ENCODE results near the gene GALNT7. TPM values are rescaled to one million over a fixed set of nuclear protein-coding genes. Genes with fewer than 3 reads are reported as not detected.
A peak's percentile ranks its signal among the peaks of the same experiment; 100 is the strongest.

Gene GALNT7
- total and polyA plus RNA-seq, 7 donors, result 0.69 to 3.2 (median 1.6) TPM

DNA sequence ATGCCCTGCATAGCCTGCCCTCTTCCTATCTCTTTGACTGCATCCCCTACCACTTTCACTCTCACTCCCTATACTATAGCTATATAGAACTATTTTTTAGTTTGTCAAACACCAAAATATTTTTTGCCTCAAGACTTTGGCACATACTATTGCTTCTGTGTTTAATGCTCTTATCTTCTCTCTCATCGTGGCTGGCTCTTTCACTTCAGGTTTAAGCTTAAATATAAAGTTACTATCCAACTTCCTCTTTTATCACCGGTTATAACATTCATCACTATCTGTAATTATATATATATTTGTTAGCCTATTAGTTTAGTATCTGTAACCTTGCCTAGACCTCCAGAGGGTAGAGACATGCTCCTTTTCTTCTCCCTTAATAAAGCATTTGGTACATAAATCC lies 177.0 kb downstream of the GALNT7 start:
- intact Hi-C loops (cut with DNase I), result no loop called here
- TF ChIP-seq, protein P1, sequence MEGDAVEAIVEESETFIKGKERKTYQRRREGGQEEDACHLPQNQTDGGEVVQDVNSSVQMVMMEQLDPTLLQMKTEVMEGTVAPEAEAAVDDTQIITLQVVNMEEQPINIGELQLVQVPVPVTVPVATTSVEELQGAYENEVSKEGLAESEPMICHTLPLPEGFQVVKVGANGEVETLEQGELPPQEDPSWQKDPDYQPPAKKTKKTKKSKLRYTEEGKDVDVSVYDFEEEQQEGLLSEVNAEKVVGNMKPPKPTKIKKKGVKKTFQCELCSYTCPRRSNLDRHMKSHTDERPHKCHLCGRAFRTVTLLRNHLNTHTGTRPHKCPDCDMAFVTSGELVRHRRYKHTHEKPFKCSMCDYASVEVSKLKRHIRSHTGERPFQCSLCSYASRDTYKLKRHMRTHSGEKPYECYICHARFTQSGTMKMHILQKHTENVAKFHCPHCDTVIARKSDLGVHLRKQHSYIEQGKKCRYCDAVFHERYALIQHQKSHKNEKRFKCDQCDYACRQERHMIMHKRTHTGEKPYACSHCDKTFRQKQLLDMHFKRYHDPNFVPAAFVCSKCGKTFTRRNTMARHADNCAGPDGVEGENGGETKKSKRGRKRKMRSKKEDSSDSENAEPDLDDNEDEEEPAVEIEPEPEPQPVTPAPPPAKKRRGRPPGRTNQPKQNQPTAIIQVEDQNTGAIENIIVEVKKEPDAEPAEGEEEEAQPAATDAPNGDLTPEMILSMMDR (IDR thresholded peaks at IDR 0.05), result no peak
- DNase-seq (no peak), ATAC-seq (no peak)
- no peaks in the 10 kb centered on the region for H3K27me3 ChIP-seq (ENCODE audit: insufficient read depth in 3 of 3, low read length in 2 of 3)
- H3K36me3 ChIP-seq (ENCODE audit: insufficient read depth in 1 of 2, low read depth in 1 of 2), result no peaks in the 10 kb centered on the region
- H3K9me3 ChIP-seq, result no peaks in the 10 kb centered on the region
- no peak overlapping the region for H3K27ac ChIP-seq
- no peak overlapping the region for H3K4me3 ChIP-seq
- no peaks in the 10 kb centered on the region for H3K4me1 ChIP-seq
- WGBS, 3 donors, result 73 to 83% (median 82%) methylated on average over 2 of the region's 2 CpGs

DNA sequence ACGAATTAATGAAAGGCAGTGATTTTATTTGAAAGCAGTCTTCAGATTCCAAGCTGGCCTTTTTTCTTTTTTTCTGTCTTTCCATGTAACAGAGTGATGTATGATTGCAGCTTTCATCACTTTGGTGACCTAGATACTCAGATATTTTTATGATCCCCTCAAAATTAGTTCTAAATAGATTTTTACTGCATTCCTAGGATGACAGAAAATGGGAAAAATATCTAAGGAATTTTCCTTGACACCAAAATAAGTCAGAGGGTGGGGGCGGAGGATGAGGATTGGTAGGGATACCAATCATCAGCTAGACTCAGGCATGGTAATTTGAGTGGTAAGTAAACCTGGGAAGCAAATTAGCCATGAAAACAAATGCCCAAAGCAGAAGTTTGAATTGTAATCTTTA lies 177.5 kb downstream of the GALNT7 start:
- H3K27ac ChIP-seq, result no peak overlapping the region
- ATAC-seq (no peak), DNase-seq (no peak)
- H3K36me3 ChIP-seq (ENCODE audit: insufficient read depth in 1 of 2, low read depth in 1 of 2), result no peaks in the 10 kb centered on the region
- TF ChIP-seq, protein P1 (IDR thresholded peaks at IDR 0.05), result no peak
- WGBS, 3 donors, result 34 to 72% (median 60%) methylated on average over 2 of the region's 2 CpGs
- intact Hi-C loops (cut with DNase I), result no loop called here
- no peak overlapping the region for H3K4me3 ChIP-seq
- H3K9me3 ChIP-seq, result no peaks in the 10 kb centered on the region
- H3K4me1 ChIP-seq, result no peaks in the 10 kb centered on the region
- H3K27me3 ChIP-seq (ENCODE audit: insufficient read depth in 3 of 3, low read length in 2 of 3), result no peaks in the 10 kb centered on the region

DNA sequence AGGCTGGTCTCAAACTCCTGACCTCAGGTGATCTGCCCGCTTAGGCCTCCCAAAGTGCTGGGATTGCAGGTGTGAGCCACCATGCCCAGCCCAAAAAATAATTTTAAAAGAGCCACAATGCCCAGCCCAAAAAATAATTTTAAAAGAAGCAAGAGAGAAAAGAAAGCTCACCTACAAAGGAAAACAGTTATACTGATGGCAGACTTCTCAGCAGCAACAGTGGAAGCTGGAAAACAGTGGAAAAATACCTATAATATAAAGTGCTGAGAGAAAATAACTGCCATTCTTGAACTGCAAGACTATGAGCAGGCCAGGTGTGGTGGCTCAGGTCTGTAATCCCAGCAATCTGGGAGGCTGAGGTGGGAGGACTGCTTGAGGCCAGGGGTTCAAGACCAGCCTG lies 178.9 kb downstream of the GALNT7 start:
- ATAC-seq (no peak), DNase-seq (no peak)
- Histone ChIP-seq H3K36me3 (ENCODE audit: insufficient read depth in 1 of 2, low read depth in 1 of 2) (no peaks in the 10 kb centered on the region), H3K4me1 (no peaks in the 10 kb centered on the region), H3K27me3 (ENCODE audit: insufficient read depth in 3 of 3, low read length in 2 of 3) (no peaks in the 10 kb centered on the region), H3K9me3 (no peaks in the 10 kb centered on the region), H3K27ac (no peak overlapping the region), H3K4me3 (no peak overlapping the region)
- 100% methylated on average over 1 of the region's 1 CpG for WGBS, 3 donors
- TF ChIP-seq, protein P1 (IDR thresholded peaks at IDR 0.05), result no peak
- intact Hi-C loops (cut with DNase I), result no loop called here

DNA sequence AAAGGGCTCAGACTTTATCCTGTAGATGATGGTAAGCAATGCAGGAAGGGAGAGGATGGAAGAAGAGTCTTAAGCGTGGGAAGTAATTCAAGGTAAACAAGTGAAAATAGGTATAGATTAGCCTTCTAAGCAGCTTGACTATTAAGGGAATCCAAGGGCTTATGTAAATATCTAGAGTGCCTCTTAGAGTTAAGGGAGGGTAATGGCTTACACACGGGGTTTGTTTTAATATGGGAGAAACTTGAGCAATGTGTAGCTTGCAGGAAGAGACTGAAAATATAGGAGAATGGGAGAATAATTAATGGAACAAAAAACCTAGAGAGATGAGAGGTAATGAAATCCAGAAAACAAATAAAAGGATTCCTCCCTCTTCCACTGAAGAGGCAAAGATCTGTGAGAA lies 189.3 kb downstream of the GALNT7 start:
- H3K4me1 ChIP-seq, result no peaks in the 10 kb centered on the region
- intact Hi-C loops (cut with DNase I), result loop anchor here in 1 of 2 donors (2.0 kb wide), 1 partner anchor 17 kb away; no protein-coding TSS in a partner anchor
- H3K36me3 ChIP-seq (ENCODE audit: insufficient read depth in 1 of 2, low read depth in 1 of 2), result no peaks in the 10 kb centered on the region
- H3K4me3 ChIP-seq, result no peak overlapping the region
- no peaks in the 10 kb centered on the region for H3K27me3 ChIP-seq (ENCODE audit: insufficient read depth in 3 of 3, low read length in 2 of 3)
- 71 to 75% (median 72%) methylated on average over 2 of the region's 2 CpGs for WGBS, 3 donors
- ATAC-seq, result no peak
- TF ChIP-seq, protein P1 (IDR thresholded peaks at IDR 0.05), result no peak
- DNase-seq, result no peak
- no peaks in the 10 kb centered on the region for H3K9me3 ChIP-seq
- H3K27ac ChIP-seq, result no peak overlapping the region

DNA sequence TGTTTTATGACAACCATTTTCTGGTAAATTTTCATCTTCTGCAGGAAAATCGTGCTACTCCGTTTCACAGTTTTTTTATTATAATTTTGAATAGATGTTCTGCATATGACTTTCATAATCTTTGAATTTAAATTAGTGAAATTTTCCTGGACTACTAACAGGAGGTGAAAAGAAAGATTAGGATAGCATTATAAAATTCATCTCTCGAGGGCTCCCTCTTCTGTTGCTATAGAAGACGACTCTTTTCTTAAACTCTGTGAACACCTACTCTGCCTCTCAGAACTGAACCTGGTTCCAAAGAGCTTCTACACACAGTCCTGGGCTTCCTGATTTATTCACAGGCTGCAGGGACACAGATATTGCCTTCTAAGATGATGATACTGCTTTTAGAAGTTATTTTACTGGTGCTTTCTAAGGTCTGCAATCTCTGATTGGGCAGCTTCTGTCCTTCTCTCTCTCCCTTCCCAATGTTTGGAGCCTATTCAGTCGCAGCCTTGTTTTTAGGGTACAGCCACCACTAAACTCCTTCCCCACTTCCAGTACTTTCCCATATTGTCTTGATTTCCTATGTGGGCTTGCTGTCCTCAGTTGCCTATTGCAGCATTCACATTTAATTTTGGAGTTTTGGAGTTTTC lies 192.1 kb downstream of the GALNT7 start:
- Histone ChIP-seq H3K4me1 (no peaks in the 10 kb centered on the region), H3K4me3 (no peak overlapping the region), H3K36me3 (ENCODE audit: insufficient read depth in 1 of 2, low read depth in 1 of 2) (no peaks in the 10 kb centered on the region), H3K27ac (no peak overlapping the region), H3K9me3 (no peaks in the 10 kb centered on the region), H3K27me3 (ENCODE audit: insufficient read depth in 3 of 3, low read length in 2 of 3) (no peaks in the 10 kb centered on the region)
- no peak for ATAC-seq
- WGBS, 3 donors, result 60 to 62% (median 62%) methylated on average over 5 of the region's 5 CpGs
- intact Hi-C loops (cut with DNase I), result no loop called here
- TF ChIP-seq, protein P1 (IDR thresholded peaks at IDR 0.05), result peak; percentile 18
- DNase-seq, result no peak

Measured in psoas muscle (tissue), 8 donors.